HK-2 (cell line): ENCODE data around the gene ADCY1.

Experiments used
- DNase-seq: peaks from one replicate; pipeline ENCODE4 v3.0.0-alpha.2; 2018; ENCODE audit not compliant: unreplicated experiment

The ADCY1 gene

GRCh38 chr7:45695249-45695995 is 121.3 kb downstream of the ADCY1 start:
- DNase-seq = no peak

- DNase-seq = no peak
Observed at GRCh38 chr7:45696476-45696875, 122.3 kb downstream of the ADCY1 start.

GRCh38 chr7:45697576-45698136 is 123.5 kb downstream of the ADCY1 start:
- DNase-seq = no peak

- no peak for DNase-seq
Observed at GRCh38 chr7:45698303-45699014, 124.3 kb downstream of the ADCY1 start.

- no peak for DNase-seq
Observed at GRCh38 chr7:45699015-45699309, 124.8 kb downstream of the ADCY1 start.

- no peak for DNase-seq
Observed at GRCh38 chr7:45699726-45700390, 125.7 kb downstream of the ADCY1 start.

- no peak for DNase-seq
Observed at GRCh38 chr7:45700556-45700955, 126.4 kb downstream of the ADCY1 start.

- DNase-seq = no peak
Observed at GRCh38 chr7:45701701-45702510, 127.7 kb downstream of the ADCY1 start.

GRCh38 chr7:45702751-45703150 is 128.6 kb downstream of the ADCY1 start:
- DNase-seq = no peak

- no peak for DNase-seq
Observed at GRCh38 chr7:45703373-45703821, 129.2 kb downstream of the ADCY1 start.

GRCh38 chr7:45703911-45704682 is 129.9 kb downstream of the ADCY1 start:
- DNase-seq = no peak

GRCh38 chr7:45704683-45705016 is 130.5 kb downstream of the ADCY1 start:
- no peak for DNase-seq

- DNase-seq = no peak
Observed at GRCh38 chr7:45708046-45708950, 134.1 kb downstream of the ADCY1 start.

- DNase-seq = no peak
Observed at GRCh38 chr7:45709168-45710042, 135.2 kb downstream of the ADCY1 start.

GRCh38 chr7:45710271-45711160 is 136.3 kb downstream of the ADCY1 start:
- no peak for DNase-seq

- DNase-seq = no peak
Observed at GRCh38 chr7:45711161-45711490, 137.0 kb downstream of the ADCY1 start.

GRCh38 chr7:45712057-45712689 is 138.0 kb downstream of the ADCY1 start:
- no peak for DNase-seq
